ENCODE data around the gene FKBP2.

- TF ChIP-seq CTCF (IDR thresholded peaks at IDR 0.05) (no peak), POLR2A (IDR thresholded peaks at IDR 0.05) (no peak)
Observed at GRCh38 chr11:64259533-64260067, 18.7 kb downstream of the FKBP2 start.
